Activated gamma-delta T cell treated with Interleukin-2 at 50 U/mL for 16 hours (primary cell): ENCODE measurements around the gene RAB31.
"Not testable (repeated sequence)": the region's sequence is repeated elsewhere in the genome, so short reads cannot be mapped to it uniquely, and the experiment has no call there.

Experiments
- DNase-seq: peaks from one replicate; pipeline ENCODE4 v3.0.0-alpha.2; 2020

Gene RAB31, protein sequence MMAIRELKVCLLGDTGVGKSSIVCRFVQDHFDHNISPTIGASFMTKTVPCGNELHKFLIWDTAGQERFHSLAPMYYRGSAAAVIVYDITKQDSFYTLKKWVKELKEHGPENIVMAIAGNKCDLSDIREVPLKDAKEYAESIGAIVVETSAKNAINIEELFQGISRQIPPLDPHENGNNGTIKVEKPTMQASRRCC

DNA sequence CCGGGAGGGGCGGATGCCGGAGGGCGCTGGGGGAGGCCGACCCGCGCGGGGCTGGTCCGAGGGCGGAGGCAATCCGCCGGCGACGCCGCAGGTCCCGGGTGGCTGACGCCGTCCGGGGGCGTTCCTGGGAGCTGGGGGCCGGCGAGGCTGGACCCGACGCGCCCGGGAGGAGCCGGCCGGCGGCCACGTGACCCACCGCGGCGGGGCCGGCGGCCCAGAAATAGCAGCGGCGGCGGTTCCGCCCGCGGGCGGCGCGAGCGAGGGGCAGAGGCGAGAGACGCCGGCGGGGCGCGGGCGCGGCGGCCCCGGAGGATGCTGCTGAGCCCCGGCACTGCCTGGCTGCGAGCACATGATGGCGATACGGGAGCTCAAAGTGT is at the start of gene RAB31:
Gene RAB31, plus strand, starts transcription at position 245 of the 377 bp plus-strand sequence. Its CDS starts 105 bp downstream, at position 350.
- no peak for DNase-seq

DNA sequence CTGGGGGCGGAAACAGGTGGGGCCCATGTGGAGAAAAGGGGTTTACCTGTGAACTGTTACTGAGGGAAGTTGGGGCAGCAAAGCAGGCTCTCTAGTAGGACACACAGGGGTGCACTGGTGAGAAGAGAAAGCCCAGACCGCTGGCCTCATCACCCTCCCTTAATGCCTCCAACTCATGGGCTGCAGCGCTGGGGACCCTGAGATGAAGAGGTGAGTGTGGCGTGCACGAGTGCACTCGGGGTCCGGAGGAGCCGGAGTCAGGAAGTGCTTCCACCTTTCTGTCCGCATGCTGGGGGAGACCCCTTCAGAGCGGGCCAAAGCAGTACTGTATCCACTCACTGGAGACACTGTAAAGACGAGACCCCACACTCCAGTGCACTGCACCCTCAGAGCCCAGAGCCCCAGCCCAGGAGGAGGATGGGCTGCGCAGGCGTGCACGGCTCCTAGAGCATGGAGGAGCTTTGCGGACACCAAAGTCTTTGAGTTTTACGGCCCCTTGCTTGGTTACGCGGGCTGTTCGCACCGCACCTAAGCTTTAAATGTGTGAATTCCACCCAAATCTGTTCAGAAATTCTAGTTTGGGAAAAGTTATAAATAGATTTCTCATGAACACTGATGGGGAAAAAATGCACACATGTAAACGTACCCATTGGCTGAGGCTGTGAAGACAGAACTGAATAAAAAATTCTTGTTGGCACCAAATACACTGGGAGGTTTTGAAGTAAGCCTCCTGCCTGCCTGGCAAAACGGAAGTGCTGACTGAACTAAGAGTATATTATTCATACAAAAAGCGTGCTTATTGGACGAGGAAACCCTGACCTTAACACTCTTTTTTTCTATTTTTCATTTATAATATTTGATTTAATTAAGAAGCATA is 48.4 kb upstream of the RAB31 start:
- no peak for DNase-seq

DNA sequence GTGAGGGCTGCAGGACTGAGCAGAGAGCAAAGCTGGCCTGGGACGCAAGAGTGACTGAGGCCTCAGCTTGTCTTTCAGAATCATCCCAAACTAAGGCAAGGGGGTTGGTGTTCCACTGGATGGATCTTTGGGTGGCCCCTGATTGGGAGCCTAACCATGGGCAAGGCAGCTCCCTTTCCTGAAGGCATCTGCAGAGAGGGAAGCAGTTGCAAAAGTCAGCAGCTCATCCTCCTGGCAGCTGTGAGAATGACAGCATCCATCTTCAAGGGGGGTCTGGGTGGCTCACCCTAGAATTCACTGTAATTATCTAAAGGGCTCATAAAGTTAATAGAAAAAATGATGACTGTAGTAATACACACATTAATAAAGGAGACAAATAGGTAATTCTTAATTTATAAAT is 46.5 kb upstream of the RAB31 start:
- DNase-seq, result no peak

DNA sequence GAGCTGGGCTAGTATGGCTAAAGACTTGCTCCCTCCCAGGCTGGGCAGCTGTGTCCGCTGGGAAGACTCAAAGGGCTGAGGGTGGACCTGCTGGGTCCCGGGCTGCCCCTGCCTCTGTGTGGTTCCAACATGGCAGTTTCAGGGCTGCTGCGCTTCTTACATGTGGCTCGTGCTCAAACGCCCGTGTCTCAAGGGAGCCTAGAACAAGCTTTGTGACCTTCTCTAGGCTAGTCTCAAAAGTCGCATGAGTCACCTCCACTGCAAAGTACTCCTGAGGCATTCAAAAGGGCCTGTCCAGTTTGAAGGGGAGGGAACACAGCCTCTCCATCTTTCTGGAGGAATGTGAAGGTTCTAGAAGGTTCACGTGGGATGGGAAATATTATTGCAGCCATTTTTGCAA is 44.7 kb upstream of the RAB31 start:
- no peak for DNase-seq

DNA sequence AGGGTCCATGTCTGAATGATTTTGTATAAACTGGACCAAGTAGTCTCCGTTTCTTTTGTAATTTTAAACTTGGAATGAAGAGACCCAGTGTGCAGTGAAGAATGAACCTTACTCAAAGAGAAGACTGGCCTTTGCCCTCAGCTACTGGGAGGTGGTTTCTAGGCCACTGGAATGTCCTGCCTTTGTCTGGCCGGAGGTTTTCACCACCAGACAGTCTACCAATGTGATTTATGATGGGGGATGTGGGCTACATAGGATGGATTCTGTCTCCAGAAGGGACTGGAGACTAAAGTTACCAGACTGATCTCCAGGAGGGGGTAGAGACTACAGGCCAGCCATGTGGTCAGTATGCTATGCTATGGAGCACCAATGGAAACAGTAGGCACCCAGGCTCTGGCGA is 42.8 kb upstream of the RAB31 start:
- no peak for DNase-seq

DNA sequence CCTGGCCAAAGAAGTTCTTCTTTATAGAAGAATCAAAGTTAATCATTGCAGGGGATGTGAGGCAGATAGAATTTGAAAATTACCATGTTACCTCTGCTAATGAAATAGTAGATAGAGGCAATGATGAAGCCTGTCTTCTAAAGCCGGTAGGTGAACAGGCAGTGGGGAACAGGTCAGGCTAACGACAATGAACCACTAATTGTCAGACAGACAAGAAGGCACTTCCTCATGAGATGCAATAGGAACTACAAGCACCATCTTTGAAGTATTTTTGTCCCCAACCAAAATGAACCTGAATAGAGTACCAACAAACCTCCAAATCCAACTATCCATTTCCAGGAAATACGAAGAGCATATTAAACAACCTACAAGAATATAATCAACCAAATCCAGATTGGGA is 41.6 kb upstream of the RAB31 start:
- DNase-seq, result no peak

DNA sequence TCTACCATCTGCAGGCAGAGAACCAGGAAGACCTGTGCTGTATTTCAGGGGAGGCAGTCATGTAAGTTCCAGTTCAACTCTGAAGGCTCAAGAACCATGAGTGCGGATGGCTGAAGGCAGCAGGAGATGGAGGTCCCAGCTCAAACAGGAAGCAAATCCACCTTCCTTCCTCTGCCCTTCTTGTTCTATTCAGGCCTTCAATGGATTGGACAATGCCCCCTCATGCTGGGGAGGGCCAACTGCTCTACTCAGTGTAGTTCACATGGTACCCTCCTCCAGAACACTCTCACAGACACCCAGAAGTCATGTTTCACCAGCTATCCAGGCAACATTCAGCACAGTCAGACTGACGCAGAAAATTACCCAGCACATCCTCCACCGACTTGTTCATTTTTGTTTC is 39.1 kb upstream of the RAB31 start:
- DNase-seq, result no peak

DNA sequence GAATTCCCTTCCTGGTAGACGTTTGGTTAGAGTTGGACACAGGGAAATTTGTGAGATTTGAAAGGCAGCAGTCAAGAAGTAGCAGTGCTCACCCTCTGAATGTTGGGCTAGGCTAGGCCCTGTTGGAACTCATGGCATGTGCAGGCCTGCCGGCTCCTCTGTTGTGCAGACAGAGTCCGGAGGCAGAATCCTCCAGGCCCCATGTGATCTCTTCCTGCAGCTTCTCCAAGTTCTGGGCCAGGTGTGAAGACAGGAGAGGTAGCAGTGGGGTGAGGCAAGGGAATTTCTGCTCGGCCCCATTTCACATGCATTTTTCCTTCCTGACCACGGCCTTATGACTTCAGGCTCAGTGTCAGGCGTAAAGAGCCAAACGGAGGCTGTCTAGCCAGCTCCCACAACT is 36.9 kb upstream of the RAB31 start:
- no peak for DNase-seq

DNA sequence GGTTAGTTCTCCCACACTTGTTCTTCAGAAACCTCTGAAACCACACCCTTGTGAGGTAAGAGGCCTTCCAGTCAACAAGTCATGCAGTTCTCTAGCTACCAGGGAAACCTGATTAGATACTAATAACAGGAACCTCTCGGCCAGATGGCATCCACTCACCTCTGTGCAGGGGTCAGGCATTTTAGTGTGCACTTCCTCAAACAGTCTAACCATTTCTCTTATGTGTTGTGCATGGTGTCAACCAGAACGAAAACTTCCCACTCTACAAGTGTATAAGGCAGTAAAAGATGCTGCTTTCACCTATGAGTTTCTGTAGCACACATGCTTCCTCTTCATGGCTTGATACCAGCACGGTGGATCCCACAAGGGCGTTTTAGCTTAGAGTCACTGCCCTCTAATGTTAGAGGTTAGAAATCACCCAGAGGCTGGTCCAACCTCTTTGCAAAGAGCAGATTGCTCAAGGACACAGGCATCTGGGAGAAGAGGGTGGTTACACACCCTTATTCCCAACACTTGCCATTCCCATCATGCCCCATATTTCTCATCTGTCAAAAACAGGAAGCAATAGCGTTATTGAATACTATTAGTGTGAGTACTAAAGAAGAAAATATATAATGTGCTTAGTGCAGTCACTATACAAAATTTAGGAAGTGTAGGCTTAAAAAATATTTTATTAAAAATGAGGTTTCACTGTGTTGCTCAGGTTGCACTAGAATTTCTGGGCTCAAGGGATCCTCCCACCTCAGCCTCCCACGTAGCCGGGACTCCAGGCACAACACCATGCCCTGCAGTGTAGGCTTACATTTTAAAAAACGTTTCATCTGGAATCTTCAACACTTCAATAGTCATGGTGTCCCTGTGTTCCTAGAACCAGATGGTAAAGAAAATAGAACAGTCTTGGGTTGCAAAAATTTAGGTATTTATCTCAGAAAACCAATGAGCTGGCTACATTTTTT is 34.5 kb upstream of the RAB31 start:
- DNase-seq, result no peak

DNA sequence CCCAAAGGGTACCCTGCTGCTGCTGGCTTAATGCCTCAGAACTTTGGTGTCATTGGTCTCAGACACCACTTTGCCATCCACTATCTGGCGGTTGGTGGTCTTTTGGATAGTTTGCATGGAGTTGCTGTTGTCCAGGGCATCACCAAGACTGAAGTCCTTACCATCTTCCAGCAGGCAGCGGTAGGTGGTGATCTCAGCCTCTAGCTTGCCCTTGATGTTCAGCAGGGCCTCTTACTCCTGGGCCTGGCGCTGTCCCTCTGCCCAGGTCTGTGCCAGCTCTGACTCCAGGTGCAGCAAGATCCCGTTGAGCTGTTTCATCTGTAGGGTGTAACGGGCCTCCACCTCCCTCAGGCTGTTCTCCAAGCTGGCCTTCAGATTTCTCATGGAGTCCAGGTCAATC is 29.9 kb upstream of the RAB31 start:
- not testable (repeated sequence) for DNase-seq

DNA sequence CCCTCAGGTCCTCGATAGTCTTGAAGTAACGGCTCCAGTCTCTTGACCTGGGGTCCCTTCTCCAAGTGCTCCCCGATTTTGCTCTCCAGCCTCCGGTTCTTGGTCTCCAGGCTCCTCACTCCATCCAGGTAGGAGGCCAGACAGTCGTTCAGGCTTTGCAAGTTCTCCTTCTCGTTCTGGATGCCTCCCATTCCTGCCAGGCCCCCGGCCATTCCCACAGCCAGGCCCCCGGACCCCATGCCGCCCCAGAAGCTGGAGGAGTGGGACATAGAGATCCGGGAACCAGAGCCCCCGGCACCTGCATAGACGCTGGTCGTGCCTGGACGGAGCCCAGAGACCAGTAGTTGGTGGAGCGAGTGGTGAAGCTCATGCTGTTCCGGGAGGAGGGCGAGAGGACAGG is 29.0 kb upstream of the RAB31 start:
- DNase-seq, result no peak

DNA sequence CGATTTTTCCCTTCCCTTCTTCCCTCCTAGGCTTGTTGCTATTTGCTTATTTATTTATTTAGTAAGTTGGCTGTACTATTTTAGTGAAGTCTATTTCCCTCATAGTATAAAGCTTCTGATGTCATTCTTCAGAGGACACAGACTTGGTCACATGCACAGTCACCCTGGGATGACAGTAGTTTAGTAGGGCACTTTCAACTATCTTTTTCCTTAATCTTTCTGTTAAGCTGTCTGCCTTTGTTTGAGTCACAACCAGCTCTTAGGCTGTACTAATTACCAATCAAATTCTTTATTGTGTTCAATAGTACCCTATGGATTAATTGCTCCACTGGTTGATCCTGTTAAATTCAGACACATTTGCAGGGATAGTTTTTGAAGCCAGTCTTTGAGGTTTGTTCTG is 26.9 kb upstream of the RAB31 start:
- DNase-seq, result no peak

DNA sequence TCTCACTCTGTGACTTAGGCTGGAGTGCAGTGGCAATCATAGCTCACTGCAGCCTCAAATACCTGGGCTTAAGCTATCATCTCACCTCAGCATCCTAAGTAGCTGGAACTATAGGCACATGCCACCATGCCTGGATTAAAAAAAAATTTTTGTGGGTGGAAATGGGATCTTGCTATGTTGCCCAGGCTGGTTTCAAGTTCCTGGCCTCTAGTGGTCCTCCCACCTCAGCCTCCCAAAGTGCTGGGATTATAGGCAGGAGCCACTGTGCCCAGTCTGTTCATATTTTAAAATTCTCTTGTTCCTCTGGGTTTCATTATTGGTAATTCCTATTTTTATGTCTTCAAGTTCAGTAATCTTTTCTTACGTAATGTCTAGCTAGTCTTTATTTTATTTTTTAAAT is 25.5 kb upstream of the RAB31 start:
- DNase-seq, result no peak

DNA sequence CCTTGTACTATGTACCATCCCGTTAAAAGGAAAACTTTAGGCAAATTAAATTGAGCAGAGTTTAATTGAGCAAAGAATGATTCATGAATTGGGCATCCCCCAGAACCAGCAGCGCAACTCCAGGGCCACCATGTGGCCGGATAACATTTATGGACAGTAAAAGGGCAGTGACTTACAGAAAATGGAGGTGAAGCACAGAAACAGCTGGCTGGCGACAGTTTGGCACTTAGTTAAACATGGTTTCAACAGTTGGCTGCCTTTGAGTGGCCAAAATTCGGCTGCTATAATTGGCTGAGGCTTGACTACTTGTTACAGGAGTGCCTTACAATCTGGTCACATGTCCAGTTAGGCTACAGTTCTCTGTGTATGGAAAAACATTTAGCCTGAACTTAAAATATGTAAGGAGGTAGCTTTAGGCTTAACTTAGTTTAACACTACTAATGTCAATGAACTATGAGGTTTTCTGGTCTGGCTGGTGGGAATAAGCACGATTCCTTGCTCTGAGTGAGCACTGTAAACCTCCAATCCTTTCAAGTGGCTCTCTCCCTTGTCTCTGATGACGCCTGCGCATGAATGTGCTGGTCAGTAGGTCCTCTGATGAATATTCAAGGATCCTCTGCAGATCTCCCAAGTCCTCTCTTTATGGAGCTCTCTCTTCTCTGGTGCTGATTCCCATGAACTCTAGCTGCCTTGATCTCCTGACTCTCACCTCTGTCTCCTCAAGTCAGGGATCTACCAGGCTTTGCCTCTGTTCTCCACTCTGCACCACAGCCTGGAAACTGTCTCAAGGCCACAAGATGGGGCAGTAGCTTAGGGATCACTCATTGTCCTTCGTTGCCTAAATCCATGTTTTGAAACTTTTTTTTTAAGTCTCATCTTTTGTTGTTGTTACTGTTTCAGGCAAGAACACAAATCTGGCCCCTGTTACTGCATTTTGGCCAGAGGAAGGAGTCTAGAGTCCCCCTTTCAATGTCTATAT is 24.4 kb upstream of the RAB31 start:
- no peak for DNase-seq

DNA sequence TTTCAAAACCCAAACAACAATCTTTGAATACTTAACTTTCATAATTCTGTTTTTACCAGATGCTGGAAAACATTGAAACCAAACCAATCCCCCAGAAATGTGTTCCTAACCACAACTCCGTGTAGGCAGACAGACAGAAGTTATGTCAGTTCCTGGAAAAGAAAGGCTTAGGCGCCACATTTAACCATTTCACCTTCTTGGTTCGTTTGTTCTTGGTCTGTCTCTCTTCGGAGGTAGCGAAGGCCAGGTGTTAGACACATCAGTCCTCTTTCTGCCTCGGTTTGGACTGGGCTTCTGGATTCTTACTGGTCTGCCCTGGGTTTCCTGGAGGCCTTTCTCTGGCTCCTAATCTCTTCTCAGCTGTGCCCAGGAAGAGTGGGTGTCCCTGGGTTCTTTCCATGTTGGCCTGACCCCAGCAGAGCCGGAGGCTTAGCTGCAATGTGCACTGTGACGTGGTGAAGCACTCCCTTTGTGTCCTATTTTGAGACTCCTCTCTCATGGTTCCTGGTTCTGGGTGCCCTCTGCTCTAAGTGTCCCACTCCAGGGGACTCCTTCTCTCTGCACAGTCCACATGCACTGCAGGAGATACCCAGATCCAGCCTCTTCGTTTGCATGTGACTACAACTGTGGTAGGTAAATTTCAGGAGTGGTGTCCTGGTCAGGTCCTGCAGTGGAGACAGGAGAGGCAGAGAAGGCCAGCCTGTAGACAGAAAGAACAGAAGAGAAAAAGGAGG is 23.1 kb upstream of the RAB31 start:
- DNase-seq, result no peak

DNA sequence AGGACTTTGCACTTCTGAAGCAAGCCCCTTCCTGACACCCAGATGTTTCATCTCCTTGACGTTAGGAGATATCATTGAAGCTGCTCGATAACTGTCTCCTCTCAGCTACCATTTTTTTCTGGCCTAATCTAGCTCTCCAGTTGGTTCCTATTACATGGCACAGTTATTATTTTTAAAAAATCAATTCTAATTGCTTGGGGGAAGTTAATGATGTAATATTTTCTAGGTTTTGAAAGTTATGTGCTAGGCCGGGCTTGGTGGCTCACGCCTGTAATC is 22.5 kb upstream of the RAB31 start:
- no peak for DNase-seq

DNA sequence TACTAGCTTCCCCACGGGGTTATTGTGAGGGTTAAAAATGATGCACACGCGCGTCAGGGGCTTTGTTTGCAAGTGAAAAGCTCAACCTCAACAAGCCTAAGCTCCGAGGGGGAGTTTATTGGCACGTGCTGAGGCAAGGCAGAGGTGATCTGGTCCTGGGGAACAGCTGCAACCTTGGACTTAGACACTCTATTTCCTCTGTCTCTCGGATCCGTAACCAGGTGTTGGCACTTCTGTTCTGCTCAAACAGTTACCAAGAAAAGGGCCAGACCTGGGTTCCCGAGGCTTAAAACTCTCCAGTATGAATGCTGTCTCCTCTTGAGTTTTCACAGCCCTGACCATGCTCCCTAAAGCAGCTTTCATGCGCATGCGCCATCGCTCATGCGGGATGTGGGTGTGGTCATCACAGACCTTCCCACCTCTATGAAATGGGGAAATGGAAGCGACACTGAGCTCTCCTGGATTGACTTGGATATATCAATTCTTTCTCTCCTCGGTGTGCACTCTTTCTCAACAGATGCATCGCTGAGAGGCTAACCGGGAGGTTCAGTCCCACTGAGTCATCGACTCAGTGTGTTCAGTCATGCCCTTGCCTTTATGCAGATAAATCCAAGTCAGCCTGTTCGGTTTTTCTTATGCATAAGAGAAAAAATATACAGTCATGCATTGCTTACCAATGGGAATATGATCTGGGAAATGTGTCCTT is 19.9 kb upstream of the RAB31 start:
- DNase-seq, result no peak

DNA sequence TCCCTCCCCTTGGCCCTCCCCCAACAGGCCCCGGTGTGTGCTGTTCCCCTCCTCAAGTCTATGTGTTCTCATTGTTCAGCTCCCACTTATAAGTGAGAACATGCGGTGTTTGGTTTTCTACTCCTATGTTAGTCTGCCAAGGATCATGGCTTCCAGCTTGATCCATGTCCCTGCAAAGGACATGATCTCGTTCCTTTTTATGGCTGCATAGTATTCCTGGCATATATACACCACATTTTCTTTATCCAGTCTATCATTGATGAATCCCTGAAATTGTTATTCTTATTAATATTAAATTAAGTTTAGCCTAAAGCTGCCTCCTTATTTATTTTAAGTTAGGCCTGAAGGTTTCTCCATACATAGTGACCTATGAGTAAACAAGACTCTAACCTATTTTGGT is 18.8 kb upstream of the RAB31 start:
- no peak for DNase-seq

DNA sequence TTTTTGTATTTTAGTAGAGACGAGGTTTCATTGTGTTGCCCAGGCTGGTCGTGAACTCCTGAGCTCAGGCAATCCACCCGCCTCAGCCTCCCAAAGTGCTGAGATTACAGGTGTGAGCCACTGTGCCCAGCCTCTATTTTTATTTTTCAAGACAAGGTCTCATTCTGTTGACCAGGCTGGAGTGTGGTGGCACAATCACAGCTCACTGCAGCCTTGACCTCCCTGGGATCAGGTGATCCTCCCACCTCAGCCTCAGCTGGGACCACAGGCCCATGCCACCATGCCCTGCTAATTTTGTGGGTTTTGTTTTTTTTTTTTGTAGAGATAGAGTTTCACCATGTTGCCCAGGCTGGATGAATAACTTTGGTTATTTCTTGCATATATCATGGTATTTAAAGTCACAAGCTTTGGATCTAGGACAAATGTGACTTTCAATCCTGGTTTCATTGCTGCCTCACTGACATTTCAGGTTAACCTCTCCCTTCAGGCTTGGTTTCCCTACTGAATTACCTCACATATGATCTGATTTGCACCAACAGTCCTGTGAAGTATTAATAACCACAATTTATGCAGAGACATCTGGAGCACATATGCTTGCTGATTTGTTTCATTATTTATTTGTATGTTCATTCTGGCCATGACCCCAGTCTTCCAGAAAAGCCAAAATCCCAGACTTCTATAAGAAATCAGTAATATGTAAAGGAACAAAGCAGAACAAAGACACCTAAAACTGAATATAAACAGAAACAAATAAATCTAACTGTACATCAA is 17.5 kb upstream of the RAB31 start:
- DNase-seq, result no peak

DNA sequence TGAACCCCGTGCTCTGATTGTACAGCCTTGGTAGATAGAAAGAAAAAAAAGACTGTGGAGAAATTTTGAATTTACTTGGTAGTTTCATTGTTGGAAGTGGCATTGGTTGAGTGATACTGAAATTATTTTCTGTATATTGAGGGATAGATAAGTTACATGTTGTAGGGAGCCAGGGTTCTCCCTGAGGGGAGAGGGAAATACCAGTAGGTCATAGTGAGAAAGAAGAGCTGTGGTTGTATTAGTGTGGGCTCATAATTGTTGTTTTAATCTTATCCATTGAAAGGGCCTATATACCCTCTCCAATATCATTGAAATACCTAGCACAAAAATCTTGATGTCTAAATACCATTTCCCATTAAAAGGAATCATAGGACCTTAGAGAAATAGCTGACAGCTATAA is 16.9 kb upstream of the RAB31 start:
- no peak for DNase-seq
